ENCODE measurements around the gene UBAC2. TPM values are rescaled to one million over a fixed set of nuclear protein-coding genes. Genes with fewer than 3 reads are reported as not detected.
A peak's percentile ranks its signal among the peaks of the same experiment; 100 is the strongest.

Gene UBAC2
- total and polyA plus RNA-seq, 4 donors = 32.9 to 42.3 (median 35.3) TPM

GRCh38 chr13:99378985-99379733 lies 178.5 kb downstream of the UBAC2 start:
- Histone ChIP-seq H3K27ac (ENCODE audit: low read depth in 1 of 2, low read length in 2 of 2) (no peak overlapping the region), H3K27me3 (ENCODE audit: control insufficient read depth in 4 of 4, insufficient read depth in 4 of 4, low read length in 3 of 4) (no peaks in the 10 kb centered on the region), H3K9ac (ENCODE audit: low read depth in 1 of 2, low read length in 2 of 2) (no peak overlapping the region), H3K36me3 (ENCODE audit: control insufficient read depth in 4 of 4, insufficient read depth in 3 of 4, low read depth in 1 of 4, low read length in 3 of 4) (peaks cover 5 to 13% (median 6%) of the 10 kb centered on the region in 4 donors), H3K4me1 (ENCODE audit: control insufficient read depth in 4 of 4, insufficient read depth in 4 of 4, low read length in 3 of 4) (no peaks in the 10 kb centered on the region), H3K9me3 (ENCODE audit: control insufficient read depth in 4 of 4, low read length in 3 of 4) (no peaks in the 10 kb centered on the region), H3K4me3 (ENCODE audit: low read depth in 1 of 3, low read length in 3 of 3) (no peak overlapping the region)
- 94% methylated on average over 3 of the region's 3 CpGs for WGBS
- no peak for DNase-seq (ENCODE audit: low spot score)
- TF ChIP-seq CTCF (IDR thresholded peaks at IDR 0.05; ENCODE audit: low read depth, low read length, missing input control) (no peak), REST (IDR thresholded peaks at IDR 0.05) (no peak), RXRA (IDR thresholded peaks at IDR 0.05) (no peak), ZBTB33 (IDR thresholded peaks at IDR 0.05) (no peak), FOXA2 (IDR thresholded peaks at IDR 0.05) (no peak), YY1 (IDR thresholded peaks at IDR 0.05) (no peak), EGR1 (IDR thresholded peaks at IDR 0.05; ENCODE audit: low read depth in 2 of 2) (no peak)

- no peak overlapping the region for H3K4me3 ChIP-seq (ENCODE audit: low read depth in 1 of 3, low read length in 3 of 3)
- no peaks in the 10 kb centered on the region for H3K27me3 ChIP-seq (ENCODE audit: control insufficient read depth in 4 of 4, insufficient read depth in 4 of 4, low read length in 3 of 4)
- no peaks in the 10 kb centered on the region for H3K9me3 ChIP-seq (ENCODE audit: control insufficient read depth in 4 of 4, low read length in 3 of 4)
- WGBS = 97% methylated on average over 16 of the region's 16 CpGs
- DNase-seq (ENCODE audit: low spot score) = peak; percentile 21
- H3K4me1 ChIP-seq (ENCODE audit: control insufficient read depth in 4 of 4, insufficient read depth in 4 of 4, low read length in 3 of 4) = no peaks in the 10 kb centered on the region
- no peak overlapping the region for H3K27ac ChIP-seq (ENCODE audit: low read depth in 1 of 2, low read length in 2 of 2)
- no peak overlapping the region for H3K9ac ChIP-seq (ENCODE audit: low read depth in 1 of 2, low read length in 2 of 2)
- peaks cover 5 to 13% (median 6%) of the 10 kb centered on the region in 4 donors for H3K36me3 ChIP-seq (ENCODE audit: control insufficient read depth in 4 of 4, insufficient read depth in 3 of 4, low read depth in 1 of 4, low read length in 3 of 4)
- no peak for TF ChIP-seq CTCF (IDR thresholded peaks at IDR 0.05; ENCODE audit: low read depth, low read length, missing input control)
- TF ChIP-seq TAF1 (conservative IDR thresholded peaks at IDR 0.05) = no peak
- TF ChIP-seq MAX (IDR thresholded peaks at IDR 0.05) = no peak
- TF ChIP-seq SP1 (IDR thresholded peaks at IDR 0.05) = no peak
- no peak for TF ChIP-seq ATF3 (IDR thresholded peaks at IDR 0.05)
- TF ChIP-seq HNF4A (conservative IDR thresholded peaks at IDR 0.05) = no peak
- no peak for TF ChIP-seq JUND (IDR thresholded peaks at IDR 0.05)
- TF ChIP-seq EGR1 (IDR thresholded peaks at IDR 0.05; ENCODE audit: low read depth in 2 of 2) = no peak
- TF ChIP-seq REST (IDR thresholded peaks at IDR 0.05) = no peak
- no peak for TF ChIP-seq YY1 (IDR thresholded peaks at IDR 0.05)
- no peak for TF ChIP-seq RAD21 (IDR thresholded peaks at IDR 0.05)
Measured at GRCh38 chr13:99379856-99380801, 179.5 kb downstream of the UBAC2 start.
